Stimulated activated effector memory CD8-positive, alpha-beta T cell treated with anti-CD3 and anti-CD28 coated beads, Interleukin-12 subunit alpha, Interleukin-12 subunit beta, amount 100 ng/mL, for 72 hours (primary cell): ENCODE results near the gene GRK2.

Experiments
- ATAC-seq: fragments of 150-1000 bp; cut with Tn5 transposase; 2 replicates; pipeline ENCODE4 v1.10.0; 2021
- DNase-seq, 2 donors: peaks; one replicate each; pipeline ENCODE4 v3.0.0; 2021 to 2022; ENCODE audit warnings: low spot score in 2 of 2
- H3K27ac Mint-ChIP-seq: one replicate; pipeline ENCODE4 v1.8.0; 2022; ENCODE audit warnings: mild to moderate bottlenecking, mixed read lengths
- H3K36me3 Mint-ChIP-seq: one replicate; pipeline ENCODE4 v1.8.0; 2022; ENCODE audit warnings: mild to moderate bottlenecking, mixed read lengths
- H3K4me1 Mint-ChIP-seq: one replicate; pipeline ENCODE4 v1.8.0; 2022; ENCODE audit warnings: mixed read lengths
- H3K4me3 Mint-ChIP-seq: one replicate; pipeline ENCODE4 v1.8.0; 2022; ENCODE audit warnings: mild to moderate bottlenecking, mixed read lengths
- H3K9me3 Mint-ChIP-seq: one replicate; pipeline ENCODE4 v1.8.0; 2022; ENCODE audit warnings: mixed read lengths

GRK2 gene

GRCh38 chr11:67303835-67304411 is 37.6 kb downstream of the GRK2 start:
- Mint-ChIP-seq H3K36me3 (peaks cover 33% of the 10 kb centered on the region), H3K4me3 (peak overlapping the region; percentile 52), H3K4me1 (peaks cover 20% of the 10 kb centered on the region), H3K27ac (no peak overlapping the region), H3K9me3 (no peaks in the 10 kb centered on the region)
- DNase-seq: no peak
- peak; percentile 55 for ATAC-seq

- no peak for ATAC-seq
- peak overlapping the region; percentile 52 for H3K4me3 Mint-ChIP-seq
- peaks cover 20% of the 10 kb centered on the region for H3K4me1 Mint-ChIP-seq
- H3K9me3 Mint-ChIP-seq: no peaks in the 10 kb centered on the region
- peaks cover 27% of the 10 kb centered on the region for H3K36me3 Mint-ChIP-seq
- H3K27ac Mint-ChIP-seq: no peak overlapping the region
- DNase-seq: no peak
These were observed 38.3 kb downstream of the GRK2 start for GRCh38 chr11:67304511-67305113.

- peaks cover 12% of the 10 kb centered on the region for H3K36me3 Mint-ChIP-seq
- H3K9me3 Mint-ChIP-seq: no peaks in the 10 kb centered on the region
- peaks cover 34% of the 10 kb centered on the region for H3K4me1 Mint-ChIP-seq
- DNase-seq (no peak), ATAC-seq (no peak)
- H3K27ac Mint-ChIP-seq: peak overlapping the region; percentile 29
- H3K4me3 Mint-ChIP-seq: no peak overlapping the region
These were observed 40.7 kb downstream of the GRK2 start for GRCh38 chr11:67306769-67307544.

GRCh38 chr11:67307545-67308001 is 41.3 kb downstream of the GRK2 start:
- Mint-ChIP-seq H3K36me3 (peaks cover 6% of the 10 kb centered on the region), H3K4me3 (no peak overlapping the region), H3K9me3 (no peaks in the 10 kb centered on the region), H3K27ac (peak overlapping the region; percentile 61), H3K4me1 (peaks cover 34% of the 10 kb centered on the region)
- DNase-seq (no peak), ATAC-seq (no peak)

- H3K9me3 Mint-ChIP-seq: no peaks in the 10 kb centered on the region
- no peak for DNase-seq
- H3K27ac Mint-ChIP-seq: peak overlapping the region; percentile 61
- H3K4me1 Mint-ChIP-seq: peaks cover 36% of the 10 kb centered on the region
- H3K4me3 Mint-ChIP-seq: no peak overlapping the region
- no peak for ATAC-seq
- no peaks in the 10 kb centered on the region for H3K36me3 Mint-ChIP-seq
These were observed 42.0 kb downstream of the GRK2 start for GRCh38 chr11:67308031-67308866.

- DNase-seq (no peak), ATAC-seq (no peak)
- Mint-ChIP-seq H3K36me3 (no peaks in the 10 kb centered on the region), H3K4me1 (peaks cover 43% of the 10 kb centered on the region), H3K4me3 (no peak overlapping the region), H3K27ac (no peak overlapping the region), H3K9me3 (no peaks in the 10 kb centered on the region)
These were observed 42.9 kb downstream of the GRK2 start for GRCh38 chr11:67309166-67309565.

GRCh38 chr11:67309661-67310061 is 43.4 kb downstream of the GRK2 start:
- DNase-seq: no peak
- Mint-ChIP-seq H3K36me3 (no peaks in the 10 kb centered on the region), H3K4me3 (no peak overlapping the region), H3K27ac (peak overlapping the region; percentile 32), H3K4me1 (peaks cover 42% of the 10 kb centered on the region), H3K9me3 (no peaks in the 10 kb centered on the region)
- no peak for ATAC-seq

- no peaks in the 10 kb centered on the region for H3K36me3 Mint-ChIP-seq
- H3K9me3 Mint-ChIP-seq: no peaks in the 10 kb centered on the region
- H3K4me3 Mint-ChIP-seq: no peak overlapping the region
- H3K4me1 Mint-ChIP-seq: peaks cover 39% of the 10 kb centered on the region
- no peak for ATAC-seq
- no peak for DNase-seq
- H3K27ac Mint-ChIP-seq: peak overlapping the region; percentile 89
These were observed 44.2 kb downstream of the GRK2 start for GRCh38 chr11:67310246-67311050.

GRCh38 chr11:67311051-67311555 is 44.8 kb downstream of the GRK2 start:
- H3K4me1 Mint-ChIP-seq: peaks cover 39% of the 10 kb centered on the region
- DNase-seq: no peak
- H3K27ac Mint-ChIP-seq: peak overlapping the region; percentile 89
- ATAC-seq: no peak
- H3K4me3 Mint-ChIP-seq: peak overlapping the region; percentile 55
- H3K36me3 Mint-ChIP-seq: no peaks in the 10 kb centered on the region
- H3K9me3 Mint-ChIP-seq: no peaks in the 10 kb centered on the region

GRCh38 chr11:67311556-67312082 is 45.3 kb downstream of the GRK2 start:
- peak; percentile 80 for ATAC-seq
- no peak for DNase-seq
- peak overlapping the region; percentile 55 for H3K4me3 Mint-ChIP-seq
- peak overlapping the region; percentile 89 for H3K27ac Mint-ChIP-seq
- H3K4me1 Mint-ChIP-seq: peaks cover 40% of the 10 kb centered on the region
- peaks cover 2% of the 10 kb centered on the region for H3K36me3 Mint-ChIP-seq
- no peaks in the 10 kb centered on the region for H3K9me3 Mint-ChIP-seq

- Mint-ChIP-seq H3K4me3 (peak overlapping the region; percentile 55), H3K36me3 (peaks cover 8% of the 10 kb centered on the region), H3K27ac (peak overlapping the region; percentile 89), H3K4me1 (peaks cover 45% of the 10 kb centered on the region), H3K9me3 (no peaks in the 10 kb centered on the region)
- DNase-seq (no peak), ATAC-seq (peak; percentile 5)
These were observed 46.1 kb downstream of the GRK2 start for GRCh38 chr11:67312187-67313021.

GRCh38 chr11:67313125-67313890 is 47.0 kb downstream of the GRK2 start:
- Mint-ChIP-seq H3K36me3 (peaks cover 14% of the 10 kb centered on the region), H3K27ac (peak overlapping the region; percentile 89), H3K4me3 (peak overlapping the region; percentile 55), H3K4me1 (peaks cover 52% of the 10 kb centered on the region), H3K9me3 (no peaks in the 10 kb centered on the region)
- DNase-seq (no peak), ATAC-seq (no peak)

- Mint-ChIP-seq H3K36me3 (peaks cover 14% of the 10 kb centered on the region), H3K4me1 (peaks cover 52% of the 10 kb centered on the region), H3K27ac (peak overlapping the region; percentile 89), H3K4me3 (no peak overlapping the region), H3K9me3 (no peaks in the 10 kb centered on the region)
- DNase-seq (no peak), ATAC-seq (no peak)
These were observed 47.9 kb downstream of the GRK2 start for GRCh38 chr11:67314218-67314617.
